OCI-LY1 (cell line): Measurements from ENCODE around the gene DAAM1.

ENCODE experiments used
- CTCF ChIP-seq: fragments of 200-600 bp; sonication (generic), shearing (Covaris generic); IDR thresholded peaks from 2 replicates; pipeline ENCODE4 v1.5.1; 2017; ENCODE audit warnings: mild to moderate bottlenecking, antibody characterized with exemption, low read length, moderate library complexity, mixed read lengths
- EZH2 ChIP-seq: fragments of 200-600 bp; sonication (generic), shearing (Covaris generic); IDR thresholded peaks from 2 replicates; pipeline ENCODE4 v1.8.0; 2017; ENCODE audit warnings: borderline replicate concordance, mixed run types, mild to moderate bottlenecking, antibody characterized with exemption, low read length, moderate library complexity, mixed read lengths

- no peak for TF ChIP-seq CTCF
- no peak for TF ChIP-seq EZH2
Measured at GRCh38 chr14:59415836-59416602, 227.6 kb downstream of the DAAM1 start.
